GM21723 (cell line): ENCODE measurements around the gene DLGAP4.
"Not testable (repeated sequence)": the region's sequence is repeated elsewhere in the genome, so short reads cannot be mapped to it uniquely, and the experiment has no call there.

Experiments used
- ATAC-seq: cut with Tn5 transposase; IDR thresholded peaks from one replicate; pipeline ENCODE4 v1.9.1; 2021; ENCODE audit warnings: mild to moderate bottlenecking, moderate library complexity; ENCODE audit not compliant: unreplicated experiment

DLGAP4 gene

DNA sequence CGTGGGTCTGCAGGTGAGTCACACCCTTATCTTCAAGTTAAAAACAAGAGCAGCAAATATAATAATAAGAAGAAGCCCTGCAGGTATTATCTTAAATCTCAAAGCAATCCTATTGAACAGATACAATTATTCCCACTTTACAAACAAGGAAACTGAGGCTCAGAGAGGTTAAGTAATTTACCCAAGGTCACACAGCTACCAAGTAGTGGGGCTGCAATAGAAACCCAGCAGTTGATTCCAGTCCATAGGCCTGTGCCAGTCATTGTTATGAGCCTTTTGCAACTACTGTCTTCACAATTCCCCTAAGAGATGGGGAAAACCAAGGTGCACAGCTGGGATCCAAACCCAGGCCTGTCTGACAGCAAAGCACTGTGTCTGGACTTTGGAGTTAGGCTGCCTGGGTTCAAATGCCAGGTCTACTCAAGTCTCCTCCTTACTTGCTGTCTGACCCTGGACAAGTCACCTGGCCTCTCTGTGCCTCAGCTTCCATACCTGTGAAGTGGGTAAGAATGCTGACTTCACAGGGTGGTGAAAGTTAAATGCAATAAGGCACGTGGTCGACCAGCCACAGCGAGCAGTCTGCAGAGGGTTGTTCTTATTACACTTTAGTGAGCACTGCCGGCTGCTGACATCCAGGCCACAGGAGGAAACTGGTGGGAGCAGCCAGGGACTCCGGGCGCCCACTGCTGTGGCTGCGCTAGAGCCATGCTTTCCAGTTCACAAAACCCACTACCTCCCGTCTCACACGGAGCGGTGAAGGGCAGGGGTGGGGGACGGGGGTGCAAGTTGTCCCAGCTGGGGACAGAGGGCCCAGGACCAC lies 241.3 kb downstream of the DLGAP4 start:
- no peak for ATAC-seq

DNA sequence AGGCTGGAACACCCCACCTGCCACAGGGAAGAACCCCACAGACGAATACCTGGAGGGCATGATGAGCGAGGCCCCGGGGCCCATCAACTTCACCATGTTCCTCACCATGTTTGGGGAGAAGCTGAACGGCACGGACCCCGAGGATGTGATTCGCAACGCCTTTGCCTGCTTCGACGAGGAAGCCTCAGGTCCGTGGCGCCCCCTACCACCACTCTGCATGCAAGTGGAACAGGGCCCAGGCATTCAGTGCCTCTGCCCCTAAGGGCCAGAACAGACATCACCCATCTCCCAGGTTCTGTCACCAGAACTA lies 241.8 kb downstream of the DLGAP4 start:
- no peak for ATAC-seq

DNA sequence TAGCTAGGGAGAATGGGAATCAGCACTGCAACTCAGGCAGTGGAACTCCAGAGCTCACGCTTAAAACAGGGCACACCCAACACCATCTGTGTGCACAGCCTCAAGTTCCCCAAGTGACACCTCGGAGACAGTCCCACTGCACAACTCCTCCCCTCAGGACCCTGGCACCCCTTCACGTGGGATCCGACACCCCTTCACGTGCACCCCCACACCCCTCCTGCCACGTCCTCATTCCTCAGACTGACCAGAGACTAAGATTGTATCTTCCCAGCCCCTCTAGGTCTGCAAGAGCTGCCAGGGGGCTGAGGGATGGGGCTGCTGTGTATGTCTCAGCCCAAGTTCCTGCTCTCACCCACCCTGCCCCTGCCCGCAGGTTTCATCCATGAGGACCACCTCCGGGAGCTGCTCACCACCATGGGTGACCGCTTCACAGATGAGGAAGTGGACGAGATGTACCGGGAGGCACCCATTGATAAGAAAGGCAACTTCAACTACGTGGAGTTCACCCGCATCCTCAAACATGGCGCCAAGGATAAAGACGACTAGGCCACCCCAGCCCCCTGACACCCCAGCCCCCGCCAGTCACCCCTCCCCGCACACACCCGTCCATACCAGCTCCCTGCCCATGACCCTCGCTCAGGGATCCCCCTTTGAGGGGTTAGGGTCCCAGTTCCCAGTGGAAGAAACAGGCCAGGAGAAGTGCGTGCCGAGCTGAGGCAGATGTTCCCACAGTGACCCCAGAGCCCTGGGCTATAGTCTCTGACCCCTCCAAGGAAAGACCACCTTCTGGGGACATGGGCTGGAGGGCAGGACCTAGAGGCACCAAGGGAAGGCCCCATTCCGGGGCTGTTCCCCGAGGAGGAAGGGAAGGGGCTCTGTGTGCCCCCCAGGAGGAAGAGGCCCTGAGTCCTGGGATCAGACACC lies 242.8 kb downstream of the DLGAP4 start:
- ATAC-seq = no peak

DNA sequence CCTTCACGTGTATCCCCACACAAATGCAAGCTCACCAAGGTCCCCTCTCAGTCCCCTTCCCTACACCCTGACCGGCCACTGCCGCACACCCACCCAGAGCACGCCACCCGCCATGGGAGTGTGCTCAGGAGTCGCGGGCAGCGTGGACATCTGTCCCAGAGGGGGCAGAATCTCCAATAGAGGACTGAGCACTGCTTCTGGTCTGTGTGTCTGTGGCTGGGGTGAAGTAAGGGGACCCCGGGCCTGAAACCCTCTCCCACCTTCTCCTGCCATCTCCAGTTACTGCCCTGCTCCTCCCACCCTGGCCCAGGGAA lies 243.4 kb downstream of the DLGAP4 start:
- ATAC-seq = no peak

DNA sequence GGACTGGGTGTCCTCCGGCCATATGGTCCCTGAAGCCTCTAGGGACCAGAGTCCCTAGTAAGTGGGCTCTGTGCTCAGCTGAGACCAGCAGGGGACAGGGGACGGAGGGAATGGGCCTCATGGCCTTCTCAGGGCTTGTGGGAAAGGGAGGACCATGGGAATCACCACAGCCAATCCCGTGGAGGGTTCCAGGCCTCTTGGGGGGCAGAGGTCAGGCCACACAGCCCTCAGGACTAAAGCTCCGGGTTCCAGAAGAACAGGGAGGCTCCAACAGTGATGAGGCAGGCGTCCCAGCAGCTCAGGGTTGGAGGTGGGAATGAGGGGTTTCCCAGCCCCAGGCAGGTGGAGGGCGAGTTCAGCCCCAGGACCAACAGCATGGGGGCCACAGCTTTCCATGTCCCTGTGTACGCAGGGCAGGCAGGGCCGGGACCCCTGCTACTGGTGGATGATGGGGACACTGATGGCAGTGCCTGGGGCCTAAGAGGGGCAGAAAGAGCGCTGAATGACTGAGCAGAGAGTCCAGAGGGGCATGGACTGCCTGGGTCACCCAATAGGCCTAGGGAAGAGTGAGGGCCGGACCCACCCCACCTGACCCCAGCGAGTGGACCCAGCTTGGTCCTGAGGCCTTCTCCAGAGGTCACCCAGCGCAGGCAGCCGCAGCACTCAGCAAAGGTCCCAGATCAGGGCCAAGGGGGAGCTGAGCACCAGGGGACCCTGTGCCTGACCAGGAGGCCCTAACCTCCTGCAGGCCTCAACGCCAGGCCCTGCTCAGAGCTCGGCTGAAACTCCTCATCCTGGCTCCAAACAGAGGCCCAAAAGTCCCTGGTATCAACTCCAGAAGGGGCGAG lies 244.0 kb downstream of the DLGAP4 start:
- ATAC-seq = no peak

DNA sequence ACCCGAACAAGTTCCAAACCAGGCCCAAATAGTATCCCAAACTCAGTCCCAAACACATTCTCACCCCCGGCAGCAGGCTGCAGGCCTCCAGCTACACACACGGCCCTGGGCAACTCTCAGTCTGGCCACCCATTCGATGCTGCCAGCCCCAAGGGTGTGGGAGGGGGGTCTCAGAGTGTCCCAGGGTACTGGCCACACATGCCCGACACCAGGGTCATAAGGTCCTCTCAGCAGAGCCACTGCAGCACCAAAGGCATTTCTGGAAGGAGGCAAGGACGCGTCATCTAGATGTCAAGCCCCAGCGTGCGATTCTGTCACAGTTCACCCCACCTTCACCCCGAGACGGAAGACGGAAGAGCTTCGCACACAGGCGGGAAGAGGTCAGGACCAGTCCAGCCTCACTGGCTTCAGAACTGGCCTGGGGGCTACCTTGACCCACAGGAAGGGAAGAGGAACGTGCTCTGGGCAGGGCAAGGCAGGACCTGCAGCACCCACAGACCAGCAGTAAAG lies 244.7 kb downstream of the DLGAP4 start:
- ATAC-seq = no peak

DNA sequence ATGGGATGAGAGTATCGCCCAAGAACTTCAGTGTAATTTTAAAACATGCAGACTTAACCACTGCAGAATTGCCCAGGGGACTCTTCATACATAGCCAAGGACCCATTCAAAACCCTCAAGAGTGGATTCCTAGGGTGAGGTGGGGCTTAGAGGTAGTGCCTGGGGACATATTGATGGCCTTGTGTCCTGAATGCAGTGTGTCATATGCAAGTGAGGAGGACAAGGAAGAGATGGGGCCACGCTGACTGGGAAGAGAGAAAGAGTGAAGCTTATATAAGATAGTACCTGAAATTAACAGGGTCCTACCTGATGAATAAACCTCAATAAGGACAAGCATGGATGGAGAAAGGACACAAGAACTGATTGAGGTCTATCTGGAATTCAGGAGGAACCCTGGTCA lies 249.1 kb downstream of the DLGAP4 start:
- no peak for ATAC-seq

DNA sequence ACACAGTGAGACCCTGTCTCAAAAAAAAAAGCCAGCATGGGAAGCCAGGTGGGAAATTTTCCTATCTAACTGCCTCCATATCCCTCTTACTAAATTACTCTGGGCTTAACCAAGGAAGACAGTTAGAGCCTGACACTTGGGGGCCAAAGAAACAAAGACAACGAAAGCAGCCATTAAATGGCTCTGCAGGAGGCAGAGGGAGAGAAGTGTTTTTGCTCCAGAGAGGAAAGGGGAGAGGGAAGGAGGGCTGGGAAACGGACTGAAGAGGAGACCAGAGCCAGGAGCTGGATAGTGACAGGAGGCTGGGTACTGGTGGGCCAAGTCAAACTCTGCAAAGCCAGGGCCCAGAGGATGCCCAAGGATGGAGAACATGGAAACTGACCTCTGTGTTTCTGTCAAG lies 256.6 kb downstream of the DLGAP4 start:
- ATAC-seq = no peak

DNA sequence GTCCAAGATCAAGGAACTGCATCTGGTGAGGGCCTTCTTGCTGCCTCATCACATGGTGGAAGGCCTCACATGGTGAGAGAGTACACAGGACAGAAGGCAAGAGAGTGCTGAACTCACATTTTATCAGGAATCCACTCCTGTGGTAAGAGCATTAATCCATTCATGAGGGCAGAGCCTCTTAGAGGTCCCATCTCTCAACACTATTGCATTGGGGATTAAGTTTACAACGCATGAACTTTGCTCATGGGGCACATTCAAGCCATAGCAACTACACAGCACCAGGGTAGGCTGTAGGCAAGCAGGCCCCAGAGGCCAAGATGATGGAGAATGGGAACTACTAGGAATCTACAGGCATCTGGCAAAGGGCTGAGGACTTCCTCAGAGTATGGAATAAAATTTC lies 257.2 kb downstream of the DLGAP4 start:
- no peak for ATAC-seq

DNA sequence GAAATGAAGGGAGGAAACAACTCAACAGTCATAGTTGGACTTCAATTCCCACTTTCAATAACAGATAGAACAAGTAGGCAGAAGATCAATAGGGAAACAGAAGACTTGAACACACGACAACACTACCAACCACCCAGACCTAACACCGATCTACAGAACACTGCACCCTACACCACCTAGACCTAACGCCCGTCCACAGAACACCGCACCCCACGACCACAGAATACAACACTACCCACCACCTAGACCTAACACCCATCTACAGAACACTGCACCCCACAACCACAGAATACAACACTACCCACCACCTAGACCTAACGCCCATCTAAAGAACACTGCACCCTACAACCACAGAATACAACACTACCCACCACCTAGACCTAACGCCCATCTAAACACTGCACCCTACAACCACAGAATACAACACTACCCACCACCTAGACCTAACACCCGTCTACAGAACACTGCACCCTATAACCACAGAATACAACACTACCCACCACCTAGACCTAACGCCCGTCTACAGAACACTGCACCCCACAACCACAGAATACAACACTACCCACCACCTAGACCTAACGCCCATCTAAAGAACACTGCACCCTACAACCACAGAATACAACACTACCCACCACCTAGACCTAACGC lies 258.1 kb downstream of the DLGAP4 start:
- not testable (repeated sequence) for ATAC-seq

DNA sequence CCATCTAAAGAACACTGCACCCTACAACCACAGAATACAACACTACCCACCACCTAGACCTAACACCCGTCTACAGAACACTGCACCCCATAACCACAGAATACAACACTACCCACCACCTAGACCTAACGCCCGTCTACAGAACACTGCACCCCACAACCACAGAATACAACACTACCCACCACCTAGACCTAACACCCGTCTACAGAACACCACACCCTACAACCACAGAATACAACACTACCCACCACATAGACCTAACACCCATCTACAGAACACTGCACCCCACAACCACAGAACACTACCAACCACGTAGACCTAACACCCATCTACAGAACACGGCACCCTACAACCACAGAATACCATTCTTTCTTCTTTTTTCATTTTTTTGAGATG lies 258.6 kb downstream of the DLGAP4 start:
- ATAC-seq = not testable (repeated sequence)

DNA sequence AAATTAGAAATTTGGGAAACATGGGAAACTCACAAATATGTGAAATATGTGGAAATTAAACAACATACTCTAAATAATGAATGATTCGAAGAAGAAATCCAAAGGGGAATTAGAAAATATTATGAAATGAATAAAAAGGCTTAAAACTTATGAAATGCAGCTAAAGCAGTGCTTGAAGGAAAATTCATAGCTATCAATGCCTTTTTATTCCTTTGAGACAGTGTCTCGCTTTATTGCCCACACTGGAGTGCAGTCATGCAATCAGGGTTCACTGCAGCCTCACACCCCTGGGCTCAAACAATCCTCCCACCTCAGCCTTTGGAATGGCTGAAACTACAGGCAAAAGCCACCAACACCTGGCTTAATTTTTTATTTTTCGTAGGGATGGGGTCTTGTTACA lies 259.4 kb downstream of the DLGAP4 start:
- no peak for ATAC-seq

DNA sequence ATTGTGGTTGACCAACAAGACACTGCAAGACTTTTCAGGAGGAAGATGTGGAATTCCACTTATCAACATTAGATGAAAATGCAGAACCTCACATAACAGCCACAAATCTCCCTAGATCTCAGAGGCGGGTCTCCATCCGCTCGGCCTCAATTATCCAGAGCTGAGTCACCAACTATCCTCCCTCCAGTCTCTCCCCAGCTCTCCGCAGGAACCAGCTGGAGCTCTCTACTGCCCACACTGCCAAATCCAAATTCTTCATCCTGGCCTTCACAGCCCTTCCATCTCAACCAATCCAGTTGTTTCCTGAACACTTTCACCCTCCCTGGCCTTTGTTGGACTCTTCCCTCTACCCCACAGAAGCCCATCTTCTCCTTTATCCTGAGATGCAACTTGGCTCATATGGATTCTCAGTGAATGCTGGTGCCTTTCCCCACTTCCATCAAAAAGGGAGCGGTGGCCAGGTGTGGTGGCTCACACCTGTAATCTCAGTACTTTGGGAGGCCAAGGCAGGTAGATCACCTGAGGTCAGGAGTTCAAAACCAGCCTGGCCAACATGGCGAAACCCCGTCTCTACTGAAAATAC lies 263.8 kb downstream of the DLGAP4 start:
- no peak for ATAC-seq

DNA sequence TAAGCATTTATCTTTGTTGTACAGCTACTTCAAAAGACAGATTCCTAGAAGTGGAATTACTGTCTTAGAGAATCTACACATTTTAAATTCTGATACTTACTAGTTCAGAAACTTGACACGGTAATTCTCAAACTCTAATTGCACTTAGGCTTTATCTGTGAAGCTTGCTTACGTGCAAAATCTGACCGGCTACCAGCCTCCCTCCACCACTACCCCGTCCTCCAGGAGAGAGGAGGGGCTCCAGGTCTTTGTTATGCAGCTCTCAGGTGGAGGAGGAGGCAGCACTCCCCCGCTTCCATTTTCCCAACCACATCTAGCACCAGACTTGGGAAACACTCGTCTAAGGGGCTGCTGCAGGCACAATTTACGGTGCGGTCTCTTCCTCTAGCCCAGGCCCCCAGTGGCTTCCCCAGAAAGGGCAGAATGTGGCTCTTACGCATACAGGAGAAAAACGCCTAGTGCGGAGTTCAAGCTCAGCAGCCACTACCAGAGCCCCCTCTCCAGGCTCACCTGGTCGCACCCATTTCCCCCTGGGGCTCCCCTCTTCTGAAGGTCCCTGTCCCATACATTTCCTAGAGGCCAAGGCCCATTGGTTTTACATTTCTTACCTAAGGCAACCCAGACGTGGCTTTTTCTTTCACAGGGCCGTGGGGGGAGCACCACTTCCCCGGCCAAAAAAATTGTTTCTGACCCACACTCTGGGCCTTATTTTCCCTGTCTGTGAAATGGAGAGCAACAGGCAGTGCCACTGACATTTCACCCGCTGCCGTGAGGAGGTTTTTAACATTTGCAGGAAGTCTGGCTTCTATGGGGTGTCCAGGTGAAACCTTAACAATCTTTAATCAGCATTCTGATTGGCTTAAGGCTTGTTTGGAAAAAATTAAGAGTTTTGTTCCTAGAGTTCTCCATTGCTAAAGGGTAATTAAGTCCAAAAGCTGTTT lies 265.7 kb downstream of the DLGAP4 start:
- ATAC-seq = no peak

DNA sequence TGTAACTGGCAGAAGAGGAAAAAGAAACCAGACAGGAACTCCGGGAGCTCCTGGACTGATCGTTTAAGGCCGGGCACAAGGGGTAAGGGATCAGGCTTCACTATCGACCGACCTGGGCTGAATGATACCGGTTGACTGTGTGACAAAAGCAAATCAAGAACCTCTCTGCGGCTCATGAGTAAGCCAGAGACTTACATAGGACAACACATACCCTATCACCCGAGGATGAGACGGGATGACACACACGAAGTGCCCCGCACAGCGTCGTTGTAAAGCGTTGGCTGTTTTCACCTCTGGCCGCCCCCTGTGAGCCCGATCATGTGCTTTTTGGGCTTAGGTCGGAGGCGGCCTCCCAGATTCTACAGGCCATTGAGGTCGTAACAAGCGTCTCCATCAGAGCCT lies 266.6 kb downstream of the DLGAP4 start:
- peak; percentile 30 for ATAC-seq

DNA sequence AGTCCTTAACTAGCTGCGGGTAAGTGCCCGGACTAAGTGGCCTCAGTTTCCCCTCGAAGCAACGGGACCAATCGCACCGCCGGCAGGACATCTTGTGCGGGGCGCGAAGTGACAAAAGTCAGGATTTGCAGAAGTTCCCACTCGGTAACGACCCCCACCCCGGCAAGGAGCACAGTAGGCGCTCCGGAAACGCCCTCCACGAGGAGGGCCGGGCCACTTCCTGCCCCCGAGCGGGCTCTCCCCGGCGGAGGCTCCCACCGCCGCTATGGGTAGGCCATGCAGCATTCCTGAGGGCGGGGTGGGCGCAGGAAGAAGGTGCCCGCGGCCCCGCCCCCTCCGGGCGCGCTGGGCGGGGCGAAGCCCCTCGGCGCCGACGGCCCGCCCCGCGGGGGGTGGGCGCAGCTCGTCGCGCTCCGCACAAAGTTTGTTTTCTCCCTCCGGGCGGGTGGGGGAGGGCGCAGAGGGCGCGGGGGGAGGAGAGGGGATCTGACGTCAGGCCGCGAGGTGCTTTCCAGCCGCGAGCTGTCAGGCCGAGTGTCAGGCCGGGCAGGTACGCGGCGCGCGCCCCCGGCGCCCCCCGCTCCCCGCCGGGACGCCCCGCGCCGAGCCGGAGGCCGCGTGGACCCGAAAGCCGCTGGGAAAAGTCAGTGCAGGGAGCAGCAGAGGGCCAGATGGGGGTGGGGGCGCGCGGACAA lies 267.1 kb downstream of the DLGAP4 start, which contains the start of gene TGIF2:
TSS of gene TGIF2 (plus strand) at position 495 of the 695 bp plus-strand sequence. CDS start 5,178 bp downstream, outside the sequence.
- ATAC-seq = peak; percentile 63

DNA sequence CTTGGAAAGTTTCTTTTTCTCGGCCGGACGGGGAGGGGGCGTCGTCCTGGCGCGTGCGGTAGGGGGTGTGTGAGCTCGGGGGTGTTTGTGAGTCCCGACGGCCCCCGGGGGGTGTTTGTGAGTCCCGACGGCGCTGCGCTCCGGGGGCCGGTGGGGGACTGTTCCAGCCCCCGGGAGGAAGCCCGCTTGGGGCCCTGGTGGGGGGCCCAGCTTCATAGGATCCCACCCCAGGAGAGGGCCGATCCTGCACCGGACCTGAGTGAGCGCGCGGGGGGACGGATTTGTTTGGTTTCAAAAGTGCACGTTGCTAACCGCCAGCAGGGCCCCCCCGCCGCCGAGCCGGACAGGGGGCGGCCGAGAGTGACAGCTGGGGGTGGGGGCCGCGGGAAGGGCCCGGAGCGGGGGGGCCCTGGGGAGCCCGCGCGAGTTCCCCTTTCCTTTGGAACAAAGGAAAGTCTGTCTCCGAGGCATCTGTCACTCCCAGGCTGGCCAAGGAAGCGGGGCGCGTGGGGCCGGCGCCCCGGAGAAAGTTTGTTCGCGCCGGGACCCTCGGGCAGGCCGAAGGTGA lies 267.7 kb downstream of the DLGAP4 start:
- ATAC-seq = no peak
